ENCODE data around the gene NSUN5. TPM values are rescaled to one million over a fixed set of nuclear protein-coding genes. Genes with fewer than 3 reads are reported as not detected.

NSUN5 gene
- total RNA-seq, 1 experiment from 2014 or later = 66.8 TPM

- CTCF ChIA-PET = no interaction called here
- no peak for DNase-seq (ENCODE audit: low read depth, low spot score)
- in situ Hi-C loops (cut with HindIII; ENCODE audit: low pct_unique_long_range_greater_than_20kb, low sequenced_read_pairs) = no loop called here
- ATAC-seq = no peak
- Histone ChIP-seq H3K27me3 (ENCODE audit: control insufficient read depth, insufficient read depth, low read length) (no peaks in the 10 kb centered on the region), H3K9me3 (ENCODE audit: control insufficient read depth, insufficient read depth, low read depth, low read length) (no peaks in the 10 kb centered on the region), H3K27ac (ENCODE audit: low read length) (no peak overlapping the region), H3K4me3 (ENCODE audit: low read depth in 2 of 2, low read length in 2 of 2) (no peak overlapping the region), H3K4me1 (ENCODE audit: control insufficient read depth, insufficient read depth, low read length) (peaks cover 9% of the 10 kb centered on the region), H3K36me3 (ENCODE audit: control insufficient read depth, insufficient read depth, low read length) (no peaks in the 10 kb centered on the region)
- TF ChIP-seq POLR2AphosphoS5 (IDR thresholded peaks at IDR 0.05; ENCODE audit: low read depth, low read length) (no peak), CTCF (IDR thresholded peaks at IDR 0.05) (no peak), TCF7L2 (IDR thresholded peaks at IDR 0.05; ENCODE audit: low read depth, low read length) (no peak), SIN3A (IDR thresholded peaks at IDR 0.05; ENCODE audit: borderline replicate concordance, insufficient read depth, low read depth, low read length) (no peak)
- TF ChIP-seq, protein P1, sequence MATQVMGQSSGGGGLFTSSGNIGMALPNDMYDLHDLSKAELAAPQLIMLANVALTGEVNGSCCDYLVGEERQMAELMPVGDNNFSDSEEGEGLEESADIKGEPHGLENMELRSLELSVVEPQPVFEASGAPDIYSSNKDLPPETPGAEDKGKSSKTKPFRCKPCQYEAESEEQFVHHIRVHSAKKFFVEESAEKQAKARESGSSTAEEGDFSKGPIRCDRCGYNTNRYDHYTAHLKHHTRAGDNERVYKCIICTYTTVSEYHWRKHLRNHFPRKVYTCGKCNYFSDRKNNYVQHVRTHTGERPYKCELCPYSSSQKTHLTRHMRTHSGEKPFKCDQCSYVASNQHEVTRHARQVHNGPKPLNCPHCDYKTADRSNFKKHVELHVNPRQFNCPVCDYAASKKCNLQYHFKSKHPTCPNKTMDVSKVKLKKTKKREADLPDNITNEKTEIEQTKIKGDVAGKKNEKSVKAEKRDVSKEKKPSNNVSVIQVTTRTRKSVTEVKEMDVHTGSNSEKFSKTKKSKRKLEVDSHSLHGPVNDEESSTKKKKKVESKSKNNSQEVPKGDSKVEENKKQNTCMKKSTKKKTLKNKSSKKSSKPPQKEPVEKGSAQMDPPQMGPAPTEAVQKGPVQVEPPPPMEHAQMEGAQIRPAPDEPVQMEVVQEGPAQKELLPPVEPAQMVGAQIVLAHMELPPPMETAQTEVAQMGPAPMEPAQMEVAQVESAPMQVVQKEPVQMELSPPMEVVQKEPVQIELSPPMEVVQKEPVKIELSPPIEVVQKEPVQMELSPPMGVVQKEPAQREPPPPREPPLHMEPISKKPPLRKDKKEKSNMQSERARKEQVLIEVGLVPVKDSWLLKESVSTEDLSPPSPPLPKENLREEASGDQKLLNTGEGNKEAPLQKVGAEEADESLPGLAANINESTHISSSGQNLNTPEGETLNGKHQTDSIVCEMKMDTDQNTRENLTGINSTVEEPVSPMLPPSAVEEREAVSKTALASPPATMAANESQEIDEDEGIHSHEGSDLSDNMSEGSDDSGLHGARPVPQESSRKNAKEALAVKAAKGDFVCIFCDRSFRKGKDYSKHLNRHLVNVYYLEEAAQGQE (IDR thresholded peaks at IDR 0.05; ENCODE audit: insufficient read depth in 1 of 2, low read depth in 2 of 2, low read length in 1 of 2) = no peak
- no TSS peak for BruUV-seq (replicated peaks)
- intact Hi-C loops (cut with micrococcal nuclease; ENCODE audit: unreplicated experiment) = no loop called here
- POLR2A ChIA-PET = no interaction called here
Observed at GRCh38 chr7:73354821-73355220, 46.2 kb upstream of the NSUN5 start.

- BruUV-seq (replicated peaks) = no TSS peak
- Histone ChIP-seq H3K27ac (ENCODE audit: low read length) (no peak overlapping the region), H3K27me3 (ENCODE audit: control insufficient read depth, insufficient read depth, low read length) (no peaks in the 10 kb centered on the region), H3K4me1 (ENCODE audit: control insufficient read depth, insufficient read depth, low read length) (peaks cover 9% of the 10 kb centered on the region), H3K9me3 (ENCODE audit: control insufficient read depth, insufficient read depth, low read depth, low read length) (no peaks in the 10 kb centered on the region), H3K36me3 (ENCODE audit: control insufficient read depth, insufficient read depth, low read length) (no peaks in the 10 kb centered on the region), H3K4me3 (ENCODE audit: low read depth in 2 of 2, low read length in 2 of 2) (no peak overlapping the region)
- no peak for DNase-seq (ENCODE audit: low read depth, low spot score)
- ChIA-PET CTCF (no interaction called here), POLR2A (no interaction called here)
- TF ChIP-seq TCF7L2 (IDR thresholded peaks at IDR 0.05; ENCODE audit: low read depth, low read length) (no peak), CTCF (IDR thresholded peaks at IDR 0.05) (no peak), SIN3A (IDR thresholded peaks at IDR 0.05; ENCODE audit: borderline replicate concordance, insufficient read depth, low read depth, low read length) (no peak), POLR2AphosphoS5 (IDR thresholded peaks at IDR 0.05; ENCODE audit: low read depth, low read length) (no peak)
- TF ChIP-seq, protein P1 (IDR thresholded peaks at IDR 0.05; ENCODE audit: insufficient read depth in 1 of 2, low read depth in 2 of 2, low read length in 1 of 2) = no peak
- in situ Hi-C loops (cut with HindIII; ENCODE audit: low pct_unique_long_range_greater_than_20kb, low sequenced_read_pairs) = no loop called here
- intact Hi-C loops (cut with micrococcal nuclease; ENCODE audit: unreplicated experiment) = no loop called here
- ATAC-seq = no peak
Observed at GRCh38 chr7:73354196-73354595, 45.6 kb upstream of the NSUN5 start.
